ENCODE data around the gene DBH.

DBH gene

GRCh38 chr9:133704711-133705181 lies 68.6 kb downstream of the DBH start:
- no peak for DNase-seq

GRCh38 chr9:133705576-133705975 lies 69.4 kb downstream of the DBH start:
- DNase-seq = no peak

GRCh38 chr9:133706307-133707050 lies 70.3 kb downstream of the DBH start:
- DNase-seq = no peak

GRCh38 chr9:133707065-133707762 lies 71.1 kb downstream of the DBH start:
- DNase-seq = no peak

- DNase-seq = no peak
Observed at GRCh38 chr9:133707763-133708245, 71.6 kb downstream of the DBH start.

GRCh38 chr9:133708246-133709014 lies 72.3 kb downstream of the DBH start:
- no peak for DNase-seq
